Measurements from ENCODE around the gene HIPK1. TPM values are rescaled to one million over a fixed set of nuclear protein-coding genes. Genes with fewer than 3 reads are reported as not detected.

HIPK1 gene
- 45.2 TPM for total RNA-seq

DNA sequence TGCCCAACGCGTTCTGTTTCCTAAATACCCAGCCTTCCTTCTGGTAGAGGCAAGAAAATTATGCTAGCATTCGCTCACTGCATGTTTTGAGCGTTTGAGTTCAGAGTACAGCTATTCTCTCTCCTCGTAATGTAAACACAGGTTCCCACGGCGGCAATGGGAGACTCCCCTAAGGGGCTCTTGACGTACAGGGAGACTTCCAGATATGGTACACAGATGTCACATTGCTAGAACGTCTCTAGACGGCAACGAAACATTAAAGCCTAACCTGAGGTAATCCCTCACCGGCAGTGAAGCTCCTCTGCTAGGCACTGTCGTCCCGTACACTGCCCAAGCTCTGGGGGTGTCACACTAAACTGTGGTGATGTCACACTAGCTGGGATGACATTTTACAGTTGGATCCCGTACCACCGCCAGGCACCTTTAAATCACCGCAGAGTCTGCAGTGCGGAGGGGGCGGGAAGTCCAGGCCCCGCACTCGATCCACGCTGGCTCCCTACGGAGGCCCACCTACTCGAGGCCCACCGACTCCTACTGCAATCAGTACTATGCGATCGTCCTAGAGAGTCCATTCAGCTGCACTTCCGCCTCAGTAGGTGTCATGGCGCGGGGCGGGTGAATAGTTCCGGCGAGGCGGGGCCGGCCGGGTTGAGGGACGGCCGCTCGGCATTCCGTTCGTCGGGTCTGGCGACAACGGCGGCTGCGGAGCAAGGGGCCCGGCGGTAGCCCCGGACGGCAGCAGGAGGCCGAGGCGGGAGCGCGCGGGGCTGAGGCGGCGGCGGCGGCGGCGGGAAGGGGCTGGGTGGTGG lies at the start of gene HIPK1:
TSS of gene HIPK1 (plus strand) at position 384 of the 809 bp plus-strand sequence.
- peak; percentile 92 for DNase-seq

DNA sequence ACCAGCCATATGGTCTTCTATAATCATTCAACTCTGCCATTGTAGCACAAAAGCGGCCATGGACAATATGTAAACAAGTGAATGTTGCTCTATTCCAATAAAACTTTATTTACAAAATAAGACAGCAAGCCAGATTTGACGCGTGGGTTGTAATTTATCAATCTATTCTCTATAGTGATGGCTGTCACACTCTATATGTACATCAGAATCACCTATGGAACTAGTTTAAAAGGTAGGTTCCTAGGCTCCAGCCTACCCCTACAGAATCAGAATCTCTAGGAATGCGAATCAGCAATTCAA lies 49.4 kb upstream of the HIPK1 start:
- DNase-seq, result no peak

DNA sequence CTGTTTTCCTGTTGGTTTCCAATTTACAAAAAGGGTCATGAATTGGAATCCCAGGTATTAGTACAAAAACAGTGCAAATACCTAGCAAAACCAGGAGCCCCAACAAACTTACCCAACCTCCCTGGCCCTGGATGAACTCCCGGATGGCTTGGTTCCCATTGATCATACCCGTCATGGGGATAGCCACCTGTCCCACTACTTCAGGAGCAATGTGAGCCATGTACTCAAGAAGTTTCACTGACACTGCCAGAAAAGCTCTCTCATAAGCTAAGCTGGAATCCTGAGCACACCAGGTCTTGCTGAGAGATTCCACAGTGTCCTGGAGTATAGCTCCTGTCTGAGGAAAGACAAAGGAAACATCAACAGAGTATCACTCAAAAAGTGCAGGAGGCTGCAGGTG lies 47.5 kb upstream of the HIPK1 start:
- DNase-seq, result no peak

DNA sequence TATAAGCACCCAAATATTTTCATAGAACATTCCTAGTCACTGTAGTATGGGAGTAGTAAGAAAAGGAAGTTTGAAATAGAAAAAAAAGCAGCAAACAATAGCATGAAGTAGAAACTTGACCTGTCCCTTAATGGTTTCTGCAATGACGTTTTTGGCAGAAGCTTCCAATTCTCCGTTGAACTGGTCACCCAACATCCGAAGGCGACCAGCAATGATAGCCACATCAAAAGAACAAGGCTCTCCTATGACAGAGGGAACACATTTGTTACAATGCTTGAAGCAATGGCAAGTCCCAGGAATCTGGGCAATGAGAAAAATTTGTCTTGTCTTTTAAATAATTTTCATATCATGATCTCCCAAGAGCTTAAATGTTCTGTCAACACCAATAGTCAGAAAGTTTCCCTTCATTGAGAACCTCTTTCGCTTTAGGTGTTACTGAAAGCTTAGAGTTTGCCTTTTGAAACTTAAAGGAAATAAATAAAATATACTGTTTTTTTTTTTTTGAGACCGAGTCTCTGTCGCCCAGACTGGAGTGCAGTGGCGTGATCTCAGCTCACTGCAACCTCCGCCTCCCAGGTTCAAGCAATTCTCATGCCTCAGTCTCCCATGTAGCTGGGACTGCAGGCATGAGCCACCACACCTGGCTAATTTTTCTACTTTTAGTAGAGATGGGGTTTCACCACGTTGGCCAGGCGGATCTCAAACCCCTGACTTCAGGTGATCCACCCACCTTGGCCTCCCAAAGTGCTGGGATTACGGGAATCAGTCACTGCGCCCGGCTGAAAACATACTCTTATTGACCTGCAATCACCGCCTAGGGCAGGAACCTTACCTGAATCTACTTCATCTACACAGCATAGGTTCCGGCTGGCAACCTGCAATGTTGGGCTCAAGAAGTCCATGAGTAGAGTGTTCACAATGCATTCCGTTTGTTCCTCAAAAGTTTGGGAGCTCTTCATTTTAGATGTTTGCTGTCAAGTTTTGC lies 42.4 kb upstream of the HIPK1 start:
- DNase-seq, result no peak

DNA sequence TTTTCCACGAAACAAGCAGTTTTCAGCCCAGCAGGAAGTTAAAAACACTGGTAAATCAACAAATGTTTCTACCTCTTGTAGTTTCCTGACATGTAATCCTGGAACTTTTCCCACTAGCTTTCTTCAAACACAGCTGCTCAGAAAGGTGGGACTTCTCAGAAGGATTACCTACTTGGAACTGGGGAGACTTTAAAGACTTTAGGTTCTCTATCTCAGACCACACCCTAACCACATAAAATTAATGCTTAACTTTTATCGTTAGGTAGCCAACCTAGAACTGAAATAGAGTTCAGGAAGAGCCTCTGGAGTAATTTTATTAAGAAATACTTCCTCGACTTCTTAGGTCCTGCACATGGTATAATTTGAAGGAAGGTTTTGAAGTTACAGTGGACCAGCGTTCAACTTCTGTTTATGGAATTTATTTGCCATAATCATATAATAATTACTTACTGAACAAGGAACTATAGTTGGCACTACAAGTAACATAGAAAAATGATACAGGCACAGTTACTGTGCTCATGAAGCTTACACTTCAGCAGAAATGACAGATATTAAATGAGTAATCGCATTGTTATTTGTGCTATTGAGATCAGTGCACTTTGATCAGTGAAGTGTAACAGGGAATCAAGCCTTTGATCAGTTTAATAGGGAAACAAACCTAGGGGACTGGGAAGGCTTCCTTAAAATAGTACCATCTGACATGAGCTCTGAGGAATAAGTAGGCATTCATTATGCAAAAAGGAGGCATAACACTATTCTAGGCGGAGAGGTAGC lies 41.5 kb upstream of the HIPK1 start, which contains the start of gene BCL2L15:
TSS of gene BCL2L15 (minus strand) at position 180 of the 774 bp plus-strand sequence. CDS start 206 bp downstream, outside the sequence.
- no peak for DNase-seq

DNA sequence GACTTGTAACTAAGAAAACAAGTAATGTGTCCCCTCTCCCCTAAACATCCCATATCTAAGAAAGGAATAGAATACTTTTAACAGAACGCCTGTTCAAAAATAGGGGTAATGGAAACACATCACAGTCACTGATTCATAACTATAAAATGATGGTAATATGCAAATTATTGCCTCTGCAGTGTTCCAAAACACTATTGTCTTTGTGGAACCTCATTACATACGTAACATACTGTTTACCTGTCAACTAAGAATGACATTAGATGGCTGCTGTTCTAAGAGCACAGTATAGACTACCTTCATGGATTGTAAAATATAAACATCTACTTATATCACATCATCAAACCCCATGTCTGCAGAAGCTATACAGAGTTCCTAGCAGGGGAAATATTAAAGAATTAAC lies 38.3 kb upstream of the HIPK1 start:
- DNase-seq, result no peak

DNA sequence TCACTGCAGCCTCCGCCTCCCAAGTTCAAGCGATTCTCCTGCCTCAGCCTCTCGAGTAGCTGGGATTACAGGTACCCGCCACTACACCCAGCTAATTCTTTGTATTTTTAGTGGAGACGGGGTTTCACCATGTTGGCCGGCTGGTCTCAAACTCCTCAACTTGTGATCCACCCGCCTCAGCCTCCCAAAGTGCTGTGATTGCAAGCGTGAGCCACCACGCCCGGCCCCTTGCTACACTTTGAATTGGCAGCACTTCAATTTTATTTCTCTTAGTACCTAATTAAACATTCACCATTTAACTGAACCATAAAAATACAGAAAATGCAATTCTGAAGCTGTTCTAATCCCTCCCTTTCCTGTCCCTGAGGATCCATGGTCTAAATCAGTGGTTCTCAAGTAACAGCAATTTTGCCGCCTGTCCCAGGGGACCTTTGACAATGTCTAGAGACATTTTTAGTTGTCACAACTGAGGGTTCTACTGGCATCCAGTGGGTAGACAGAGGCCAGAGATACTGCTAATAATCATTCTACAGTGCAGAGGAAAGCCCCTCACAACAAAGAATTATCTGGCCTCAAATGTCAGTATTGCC lies 37.4 kb upstream of the HIPK1 start:
- no peak for DNase-seq

DNA sequence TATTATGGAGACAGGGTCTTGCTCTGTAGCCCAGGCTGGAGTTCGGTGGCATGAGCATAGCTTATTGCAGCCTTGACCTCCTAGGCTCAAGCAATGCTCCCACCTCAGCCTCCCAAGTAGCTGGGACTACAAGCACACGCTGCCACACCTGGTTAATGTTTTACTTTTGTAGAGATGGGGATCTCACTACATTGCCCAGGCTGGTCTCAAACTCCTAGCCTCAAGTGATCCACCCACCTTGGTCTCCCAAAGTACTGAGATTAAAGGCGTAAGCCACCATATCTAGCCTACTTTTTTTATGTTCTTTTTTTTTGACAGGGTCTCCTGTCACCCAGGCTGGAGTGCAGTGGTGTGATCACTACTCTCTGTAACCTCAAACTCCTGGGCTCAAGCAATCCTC lies 35.9 kb upstream of the HIPK1 start:
- DNase-seq, result no peak

DNA sequence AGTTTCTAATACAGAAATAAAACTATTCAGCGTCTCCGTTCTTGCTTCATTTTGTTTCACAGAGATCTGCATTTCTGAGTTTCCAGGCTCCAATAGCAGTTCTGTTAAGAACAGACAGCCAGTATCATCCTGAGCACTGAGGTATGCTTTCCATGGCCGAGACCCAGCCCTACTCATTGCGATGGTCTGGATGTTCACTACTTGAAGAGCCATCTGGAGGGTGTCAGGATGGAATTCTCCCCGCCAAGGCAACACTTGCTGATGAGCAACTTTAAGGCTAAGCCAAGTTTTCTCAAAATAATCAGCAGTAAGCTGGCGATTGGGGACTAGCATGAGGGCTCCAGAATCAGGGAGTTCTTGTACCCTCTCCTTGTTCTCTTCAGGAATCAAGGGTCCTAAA lies 34.0 kb upstream of the HIPK1 start:
- no peak for DNase-seq

DNA sequence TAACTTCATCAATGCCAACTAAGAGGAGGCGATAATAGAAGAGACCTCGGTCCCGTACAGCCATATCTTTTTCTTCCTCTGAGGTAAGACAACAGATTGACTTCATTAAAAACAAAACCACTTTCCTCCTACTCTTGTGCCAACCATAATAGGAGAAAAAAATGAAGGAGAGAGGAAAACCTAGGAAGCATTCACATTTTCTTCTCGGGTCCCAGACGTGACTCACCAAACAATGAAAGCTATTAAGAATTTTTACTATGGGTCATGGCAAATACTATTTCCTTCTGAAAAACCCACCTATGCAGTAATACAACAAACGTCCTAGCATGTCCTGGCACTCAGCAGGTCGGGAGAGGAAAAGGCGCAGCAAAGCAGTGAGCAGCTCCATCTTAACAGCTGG lies 33.2 kb upstream of the HIPK1 start:
- DNase-seq, result no peak

DNA sequence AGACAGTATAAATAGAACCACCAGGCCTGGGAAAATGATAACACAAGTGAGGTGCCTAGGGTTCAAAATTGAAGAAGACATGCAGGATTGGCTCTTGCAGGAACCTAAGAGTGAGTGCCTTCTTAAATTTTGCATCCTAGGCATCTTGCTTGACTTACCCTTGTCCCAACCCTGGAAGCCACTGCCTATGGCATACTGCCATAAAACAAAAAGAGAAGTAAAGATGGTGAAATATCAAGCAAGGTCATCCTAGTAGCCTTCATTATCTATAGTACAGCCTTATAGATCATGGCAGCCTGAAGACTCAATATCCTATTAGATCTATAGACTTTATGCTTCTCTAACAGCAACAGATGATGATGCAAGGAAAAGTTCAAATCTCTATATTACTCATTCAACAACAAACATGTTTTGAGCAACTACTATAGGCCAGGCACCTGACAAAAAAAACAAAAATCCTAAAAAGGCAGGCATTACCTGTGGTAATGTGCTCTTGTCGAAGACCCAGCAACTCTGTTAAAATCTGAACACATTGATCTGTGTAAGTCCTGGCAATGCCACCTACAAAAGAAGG lies 30.8 kb upstream of the HIPK1 start:
- DNase-seq, result no peak

DNA sequence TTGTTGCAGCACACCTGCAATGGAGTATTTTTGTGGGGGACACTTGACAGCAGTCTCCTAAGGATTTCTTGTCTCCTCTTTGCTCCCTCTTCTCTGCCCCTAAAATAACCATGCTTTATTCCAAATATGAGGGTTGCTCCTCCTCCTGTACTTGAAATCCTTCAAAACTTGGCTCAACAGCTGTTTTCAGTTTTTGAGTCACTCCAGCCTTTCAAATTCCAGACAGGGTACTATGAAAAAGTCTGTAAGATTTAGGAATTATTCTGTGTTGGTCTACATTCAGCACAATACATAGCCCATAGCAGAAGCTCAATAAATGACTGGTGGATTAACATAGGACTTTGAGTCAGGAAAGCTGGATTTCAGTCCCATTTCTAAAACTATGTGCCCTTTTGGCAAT lies 30.0 kb upstream of the HIPK1 start:
- no peak for DNase-seq

DNA sequence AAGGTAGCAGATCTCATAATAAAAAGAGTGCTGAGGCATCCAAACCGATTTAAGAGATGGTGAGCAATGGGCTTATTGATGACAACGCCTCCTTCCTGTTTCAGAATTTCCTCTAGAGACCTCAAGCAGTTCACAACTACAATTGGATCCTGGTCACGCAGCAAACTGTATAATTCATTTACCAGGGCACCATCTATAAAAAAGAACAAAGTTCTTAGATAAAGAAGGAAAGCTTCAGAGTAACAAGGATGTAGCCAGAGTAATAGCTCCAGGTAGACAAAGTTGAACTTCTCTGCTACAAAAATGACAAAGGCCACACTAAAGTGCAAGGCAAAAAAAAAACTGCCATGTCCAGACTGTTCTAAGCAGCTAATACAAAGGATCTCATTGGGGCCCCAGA lies 27.9 kb upstream of the HIPK1 start:
- no peak for DNase-seq

DNA sequence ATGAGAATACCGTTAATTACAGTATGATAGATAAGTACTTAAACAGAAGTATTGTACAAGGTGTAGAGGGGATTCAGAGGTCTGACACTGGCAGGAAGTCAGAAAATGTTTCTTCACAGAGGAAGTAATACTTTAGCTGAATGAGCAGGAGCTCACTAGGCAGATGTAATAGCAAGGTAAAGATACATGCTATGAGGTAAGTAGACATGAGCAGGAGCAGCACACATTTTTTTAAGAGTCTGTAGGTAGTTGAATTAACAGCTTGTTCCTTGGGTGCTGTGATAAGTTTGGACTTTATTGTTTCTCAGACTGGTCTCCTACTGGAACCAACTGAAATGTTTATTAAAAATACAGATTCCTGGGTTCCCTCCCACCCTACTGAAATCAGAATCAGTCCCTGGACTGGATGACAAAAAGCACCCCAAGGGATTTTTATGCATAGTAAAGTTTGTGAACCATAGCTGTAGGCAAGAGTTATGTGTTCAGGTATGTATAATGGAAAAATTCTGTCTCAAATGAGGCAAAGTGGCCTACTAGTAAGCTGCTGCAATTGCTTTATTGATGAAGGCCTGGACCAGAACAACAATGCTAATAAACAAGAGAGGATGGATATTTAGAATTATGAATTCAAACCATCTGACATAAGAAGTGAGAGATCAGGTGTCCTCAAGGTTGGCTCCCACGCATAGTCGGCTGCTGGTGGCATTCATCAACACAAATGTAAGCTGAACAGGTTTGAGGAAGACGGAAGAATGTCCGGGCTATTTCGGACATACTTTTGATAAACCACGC lies 25.4 kb upstream of the HIPK1 start:
- no peak for DNase-seq

DNA sequence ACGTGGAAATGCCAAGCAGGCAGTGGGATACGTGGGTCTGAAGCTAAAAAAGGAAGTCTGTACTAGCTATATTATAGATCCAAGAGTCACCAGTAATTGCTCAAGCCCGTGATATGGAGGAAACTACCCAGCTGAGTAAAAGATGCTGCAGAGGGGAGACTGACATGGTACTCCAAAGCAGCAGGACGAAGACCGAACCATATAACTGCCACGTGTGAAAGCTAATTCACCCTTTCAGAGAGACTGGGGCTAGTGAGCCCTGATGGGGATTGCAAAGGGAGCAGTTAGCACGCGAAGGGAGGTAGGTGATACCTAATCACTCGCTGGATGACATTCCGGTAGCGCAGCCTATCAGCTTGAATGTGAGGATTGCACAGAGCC lies 24.8 kb upstream of the HIPK1 start:
- peak; percentile 79 for DNase-seq

DNA sequence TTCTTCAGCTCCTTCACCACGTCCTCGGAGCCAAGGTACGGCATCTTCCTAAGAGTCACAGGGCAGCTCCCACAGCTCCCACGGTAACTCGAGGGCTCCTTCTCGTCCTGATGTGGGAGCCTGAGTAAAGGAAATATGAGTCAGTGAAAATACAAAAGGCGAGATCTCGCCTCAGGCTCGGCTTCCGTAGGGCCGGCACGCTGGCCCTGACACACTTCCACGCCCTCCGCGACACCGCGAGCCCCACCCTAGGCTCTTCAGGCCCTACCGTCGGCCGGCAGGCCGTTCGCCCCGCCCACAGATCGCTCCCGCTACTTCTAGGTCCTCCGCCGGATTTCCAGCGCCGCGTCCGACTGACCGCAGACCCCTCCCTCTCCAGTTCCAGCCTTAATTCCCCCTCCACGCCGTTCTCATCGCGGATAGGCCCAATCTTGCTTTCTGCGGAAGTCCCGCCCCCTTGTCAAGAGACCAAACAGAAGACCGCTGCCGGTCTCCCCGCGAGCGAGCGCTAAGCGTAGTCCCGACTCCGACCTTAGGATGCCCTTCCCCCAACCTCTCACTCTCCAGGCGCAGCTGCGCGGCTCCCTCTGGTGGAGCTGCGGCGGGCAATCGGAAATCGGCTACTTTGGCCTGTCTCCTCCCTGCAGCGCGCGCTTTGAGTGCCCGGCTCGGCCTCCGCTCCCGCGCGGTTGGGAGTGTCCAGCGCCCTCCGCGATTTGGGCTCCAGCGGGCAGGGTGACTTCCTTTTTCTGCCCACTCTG lies 24.3 kb upstream of the HIPK1 start, which contains the start of the genes AP4B1 and DCLRE1B:
TSS of gene AP4B1 (minus strand) at position 126 of the 761 bp plus-strand sequence. CDS start at position 44, 82 bp downstream.
TSS of gene DCLRE1B (plus strand) at position 653 of the 761 bp plus-strand sequence. CDS start 261 bp downstream, outside the sequence.
- peak; percentile 98 for DNase-seq

DNA sequence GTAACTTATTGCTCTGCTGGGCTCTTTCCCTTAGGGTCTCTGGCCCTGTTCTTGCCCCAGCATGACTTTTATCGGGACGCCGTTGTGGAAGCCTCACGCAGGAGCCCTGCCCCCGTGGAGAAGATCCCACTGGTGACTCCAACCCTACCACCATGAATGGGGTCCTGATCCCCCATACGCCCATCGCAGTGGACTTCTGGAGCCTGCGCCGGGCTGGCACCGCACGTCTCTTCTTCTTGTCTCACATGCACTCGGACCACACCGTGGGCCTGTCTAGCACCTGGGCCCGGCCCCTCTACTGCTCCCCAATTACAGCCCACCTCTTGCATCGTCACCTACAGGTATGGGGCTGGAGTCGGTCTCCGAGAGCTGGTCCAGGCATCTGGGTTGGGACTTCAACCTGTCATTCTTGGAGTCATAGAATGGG lies 23.7 kb upstream of the HIPK1 start:
- no peak for DNase-seq

DNA sequence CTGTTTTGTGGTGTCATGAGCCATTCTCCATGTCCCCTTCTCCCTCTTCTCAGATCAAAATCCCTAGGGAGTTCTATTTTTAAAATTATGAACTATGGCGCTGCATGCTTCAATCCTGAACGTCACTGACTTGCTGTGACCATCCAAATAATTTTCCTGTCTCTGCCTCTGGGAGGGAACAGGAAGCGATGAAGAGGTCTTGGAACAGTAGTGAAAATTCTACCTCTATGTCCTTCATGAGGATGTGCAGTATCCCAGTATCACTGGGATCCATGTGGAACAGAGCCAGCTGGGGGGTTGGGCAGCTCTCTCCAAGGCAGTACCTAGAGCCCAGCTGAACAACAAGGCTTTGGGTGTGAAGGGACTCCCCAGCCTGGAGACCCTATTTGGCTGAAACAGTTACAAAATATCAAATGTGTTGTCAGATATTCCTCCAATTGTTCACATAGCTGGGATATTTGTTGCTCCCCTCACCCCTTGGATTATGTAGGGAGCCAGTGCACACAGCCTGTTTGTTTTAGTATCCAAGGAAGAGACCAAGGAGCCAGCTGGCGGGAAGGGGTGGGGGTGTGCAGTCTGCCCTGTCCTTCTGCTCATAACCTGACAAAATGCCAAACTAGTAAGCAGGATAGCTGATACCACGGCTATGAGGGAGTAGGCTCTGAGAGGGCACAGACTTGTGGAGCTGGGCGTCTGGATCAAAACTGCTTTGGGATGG lies 16.4 kb upstream of the HIPK1 start:
- DNase-seq, result no peak

DNA sequence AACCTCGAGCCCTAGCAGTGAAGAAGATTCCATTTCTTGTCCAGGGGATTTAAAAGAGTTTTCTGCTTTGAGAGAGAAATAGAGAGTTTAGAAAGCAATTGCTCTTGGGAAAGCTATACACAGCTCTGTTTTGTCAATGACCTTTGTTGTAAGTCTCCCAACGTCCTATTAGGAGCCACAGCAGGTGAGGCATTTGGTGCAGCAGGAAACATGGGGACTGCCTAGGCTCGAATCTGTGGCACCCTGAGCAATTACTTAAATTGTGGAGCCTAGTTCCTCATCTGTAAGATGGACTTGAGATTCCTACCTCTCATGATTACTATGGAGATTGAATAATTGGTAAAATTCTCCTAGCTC lies 15.8 kb upstream of the HIPK1 start:
- no peak for DNase-seq

All from occipital lobe (tissue), 2 donors.